ENCODE measurements around the gene PNMA5. TPM values are rescaled to one million over a fixed set of nuclear protein-coding genes. Genes with fewer than 3 reads are reported as not detected.

Gene PNMA5
- total RNA-seq, 1 donor from 2014 or later = not detected

DNA sequence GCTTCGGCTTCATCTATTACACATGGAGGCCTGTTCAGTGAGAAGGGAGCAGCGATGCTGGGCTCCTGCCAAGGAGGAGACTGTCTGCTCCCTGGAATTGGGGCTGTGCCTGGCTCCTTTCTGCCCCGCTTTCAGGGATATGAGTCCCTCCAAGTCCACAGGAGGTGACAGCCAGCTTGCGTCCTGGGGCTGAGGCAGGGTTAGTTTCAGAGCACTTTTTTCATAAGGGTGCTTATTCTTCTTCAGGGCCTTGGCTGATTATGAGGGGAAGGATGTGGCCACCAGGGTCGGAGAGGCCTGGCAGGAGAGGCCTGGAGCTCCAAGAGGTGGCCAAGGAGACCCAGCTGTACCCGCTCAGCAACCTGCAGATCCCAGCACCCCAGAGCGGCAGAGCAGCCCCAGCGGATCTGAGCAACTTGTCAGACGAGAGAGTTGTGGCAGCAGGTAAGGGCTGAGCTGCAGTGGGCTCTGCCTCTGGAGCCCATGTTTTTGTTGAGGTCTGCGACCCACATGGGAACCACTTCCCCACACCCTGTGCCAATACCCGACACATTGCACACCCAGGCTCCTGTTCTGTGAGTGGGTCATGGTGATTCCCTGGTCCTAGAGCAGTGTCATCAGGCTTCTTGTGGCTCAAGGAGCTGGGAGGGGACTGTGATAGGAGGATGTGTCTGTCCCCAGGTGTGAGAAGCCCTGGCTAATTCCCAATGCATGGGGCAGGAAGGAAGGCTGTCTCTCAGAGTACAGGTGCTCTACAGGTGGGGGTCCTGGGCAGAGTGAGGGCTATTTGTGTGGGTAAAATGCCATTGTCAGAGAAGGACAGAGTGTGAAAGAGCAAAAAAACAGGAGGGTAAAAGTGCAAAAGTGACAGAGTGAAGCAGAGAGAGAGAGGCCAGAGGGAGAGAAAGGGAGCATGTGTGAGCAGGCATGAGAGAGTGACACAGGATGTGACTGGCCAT is 48.6 kb downstream of the PNMA5 start:
- H3K9me3 Mint-ChIP-seq = no peaks in the 10 kb centered on the region
- peaks cover 4% of the 10 kb centered on the region for H3K4me1 Mint-ChIP-seq
- intact Hi-C loops (cut with micrococcal nuclease) = no loop called here
- no peak overlapping the region for H3K27ac Mint-ChIP-seq
- H3K4me3 Mint-ChIP-seq = no peak overlapping the region
- no peaks in the 10 kb centered on the region for H3K27me3 Mint-ChIP-seq
- H3K36me3 Mint-ChIP-seq (ENCODE audit: low read depth) = peaks cover 1% of the 10 kb centered on the region
- no peak for DNase-seq

DNA sequence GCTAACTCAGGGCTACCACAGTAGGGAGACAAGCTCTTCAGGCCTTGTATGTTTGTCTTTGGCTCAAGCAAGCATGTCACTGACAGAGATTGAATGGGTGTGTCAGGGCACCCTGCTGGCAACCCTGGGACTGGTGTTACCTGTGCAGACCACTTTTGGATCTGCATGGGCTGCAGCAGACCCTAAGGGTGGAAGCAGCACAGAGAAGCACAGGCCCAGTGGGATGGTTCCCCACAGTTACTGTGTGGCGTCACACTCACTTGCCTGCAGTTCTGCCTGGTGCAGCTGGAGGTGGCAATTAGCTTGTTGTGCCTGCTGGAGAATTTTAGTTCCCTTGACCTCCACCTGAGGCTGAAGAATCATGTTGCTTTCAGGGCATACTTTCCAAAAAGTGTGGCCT is 50.1 kb downstream of the PNMA5 start:
- DNase-seq = no peak
- Mint-ChIP-seq H3K27ac (no peak overlapping the region), H3K36me3 (ENCODE audit: low read depth) (peaks cover 1% of the 10 kb centered on the region), H3K27me3 (no peaks in the 10 kb centered on the region), H3K4me1 (peaks cover 4% of the 10 kb centered on the region), H3K9me3 (no peaks in the 10 kb centered on the region), H3K4me3 (no peak overlapping the region)
- intact Hi-C loops (cut with micrococcal nuclease) = loop anchor here (2.0 to 5.0 kb wide), 2 partner anchors 15 to 723 kb away; no protein-coding TSS in a partner anchor

- H3K27me3 Mint-ChIP-seq = no peaks in the 10 kb centered on the region
- intact Hi-C loops (cut with micrococcal nuclease) = loop anchor here (2.0 to 5.0 kb wide), 2 partner anchors 17 to 725 kb away; no protein-coding TSS in a partner anchor
Measured at GRCh38 chrX:152942077-152942442, 51.9 kb downstream of the PNMA5 start.

DNA sequence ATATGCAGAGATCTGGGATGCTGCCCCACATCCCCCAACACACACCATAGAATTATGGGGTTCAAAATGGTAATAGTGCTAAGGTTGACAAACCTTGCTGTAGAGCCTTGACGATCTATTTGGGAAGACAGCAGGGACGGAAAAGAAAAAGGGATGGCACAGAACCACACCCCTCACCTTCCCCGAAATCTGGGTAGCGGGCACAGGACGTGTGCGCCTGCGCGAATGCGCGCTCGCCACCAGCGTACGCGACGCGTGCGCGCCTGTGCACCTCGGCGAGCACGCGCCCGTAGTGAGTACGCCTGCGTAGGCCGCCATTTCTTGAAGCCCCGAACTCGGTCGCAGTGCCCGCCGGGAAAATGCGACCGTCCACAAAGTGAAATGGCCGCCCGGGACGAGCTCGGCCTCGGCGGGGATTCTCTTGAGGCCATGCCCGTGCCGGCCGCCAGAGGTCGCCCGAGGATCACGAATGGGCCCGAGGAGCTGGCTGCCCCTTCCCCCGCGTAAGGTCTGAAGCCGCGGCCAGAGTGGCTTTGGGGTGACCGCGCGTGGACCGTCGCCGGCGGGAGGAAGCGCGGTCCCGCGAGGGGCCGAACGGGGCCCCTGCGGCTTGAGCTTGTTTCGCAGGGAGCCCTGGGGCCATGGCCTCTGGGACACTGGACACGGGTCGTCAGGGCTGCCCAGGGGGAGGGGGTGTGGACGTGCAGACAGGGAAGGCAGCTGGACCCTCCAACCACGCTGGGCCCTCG is 52.4 kb downstream of the PNMA5 start:
- intact Hi-C loops (cut with micrococcal nuclease) = loop anchor here (1.0 to 5.0 kb wide), 3 partner anchors 17 to 726 kb away; no protein-coding TSS in a partner anchor
- Mint-ChIP-seq H3K4me1 (peaks cover 4% of the 10 kb centered on the region), H3K27me3 (no peaks in the 10 kb centered on the region)

More at GRCh38 chrX:152942077-152942442, 51.9 kb downstream of the PNMA5 start:
- Mint-ChIP-seq H3K4me3 (peak overlapping the region; percentile 88), H3K9me3 (no peaks in the 10 kb centered on the region), H3K4me1 (peaks cover 4% of the 10 kb centered on the region), H3K36me3 (ENCODE audit: low read depth) (peaks cover 1% of the 10 kb centered on the region), H3K27ac (peak overlapping the region; percentile 58)
- no peak for DNase-seq

More for the DNA sequence above, 52.4 kb downstream of the PNMA5 start:
- Mint-ChIP-seq H3K9me3 (no peaks in the 10 kb centered on the region), H3K36me3 (ENCODE audit: low read depth) (peaks cover 1% of the 10 kb centered on the region), H3K27ac (peak overlapping the region; percentile 84), H3K4me3 (peak overlapping the region; percentile 88)
- DNase-seq = peak; percentile 96

Other genes starting within 250 kb of the PNMA5 start
- gene MAGEA2, start 240.3 kb downstream of the PNMA5 start, total RNA-seq = not detected in 2 replicates
- gene CSAG3, start 234.9 kb downstream of the PNMA5 start, total RNA-seq = 0.80 and 1.1 TPM in 2 replicates
- not detected in 2 replicates for gene MAGEA6, start 224.4 kb downstream of the PNMA5 start, total RNA-seq
- 11.3 and 12.4 TPM in 2 replicates for gene CETN2, start 163.4 kb downstream of the PNMA5 start, total RNA-seq
- gene NSDHL, start 163.1 kb downstream of the PNMA5 start, total RNA-seq = 22.3 and 23.4 TPM in 2 replicates
- gene ZNF185, start 96.0 kb downstream of the PNMA5 start, total RNA-seq = 0.43 and 1.0 TPM in 2 replicates
- gene PNMA3, start 62.4 kb upstream of the PNMA5 start, total RNA-seq = 0.90 and 1.1 TPM in 2 replicates
- gene PNMA6A, start 78.3 kb upstream of the PNMA5 start, total RNA-seq = 0.70 and 1.2 TPM in 2 replicates
- not detected in 2 replicates for gene MAGEA1, start 185.2 kb upstream of the PNMA5 start, total RNA-seq